Stomach (tissue), 4 donors: ENCODE measurements around the gene PRKCA.

Source experiments
- POLR2A ChIP-seq, 4 donors: fragments of 450-650 bp; IDR thresholded peaks; one replicate each; pipeline ENCODE4 v1.6.1; 2016; ENCODE audit warnings: antibody characterized with exemption in 4 of 4, control low read depth in 2 of 4, mild to moderate bottlenecking in 1 of 4, moderate library complexity in 1 of 4
- POLR2AphosphoS5 ChIP-seq, 3 donors: sonication (generic); formaldehyde crosslinking; IDR thresholded peaks; one replicate each; pipeline ENCODE4 v1.6.1; 2016; ENCODE audit warnings: antibody characterized with exemption in 3 of 3
- TF ChIP-seq, protein P1 (sequence below), 7 experiments: fragments of 450-650 bp in 4 of 7; fragments of 200-600 bp in 3 of 7; sonication (generic) in 3 of 7; IDR thresholded peaks; one replicate each; pipeline ENCODE4 v1.5.1; 2016 to 2019; ENCODE audit warnings: antibody characterized with exemption in 7 of 7, control low read depth in 2 of 7, mild to moderate bottlenecking in 1 of 7

DNA sequence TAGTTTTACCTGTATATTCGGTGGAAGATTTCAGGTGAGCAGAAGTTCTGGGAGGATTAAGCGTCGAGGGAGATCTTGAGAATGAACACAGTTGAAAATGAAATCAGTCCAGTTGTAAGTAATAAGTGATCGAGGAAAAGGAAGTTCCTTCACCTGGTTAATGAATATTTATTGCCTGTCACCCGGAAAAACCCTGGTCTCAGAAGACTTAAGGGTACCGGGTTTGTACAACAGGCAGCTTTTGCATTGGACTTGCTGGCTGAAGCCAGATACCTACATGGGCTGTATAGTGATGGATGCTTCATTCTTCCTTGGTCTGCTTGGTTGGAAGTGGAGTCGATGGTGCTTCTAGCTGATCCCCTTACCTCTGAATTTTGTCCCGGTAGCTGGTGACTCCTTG is 72.7 kb downstream of the PRKCA start:
- TF ChIP-seq, protein P1, sequence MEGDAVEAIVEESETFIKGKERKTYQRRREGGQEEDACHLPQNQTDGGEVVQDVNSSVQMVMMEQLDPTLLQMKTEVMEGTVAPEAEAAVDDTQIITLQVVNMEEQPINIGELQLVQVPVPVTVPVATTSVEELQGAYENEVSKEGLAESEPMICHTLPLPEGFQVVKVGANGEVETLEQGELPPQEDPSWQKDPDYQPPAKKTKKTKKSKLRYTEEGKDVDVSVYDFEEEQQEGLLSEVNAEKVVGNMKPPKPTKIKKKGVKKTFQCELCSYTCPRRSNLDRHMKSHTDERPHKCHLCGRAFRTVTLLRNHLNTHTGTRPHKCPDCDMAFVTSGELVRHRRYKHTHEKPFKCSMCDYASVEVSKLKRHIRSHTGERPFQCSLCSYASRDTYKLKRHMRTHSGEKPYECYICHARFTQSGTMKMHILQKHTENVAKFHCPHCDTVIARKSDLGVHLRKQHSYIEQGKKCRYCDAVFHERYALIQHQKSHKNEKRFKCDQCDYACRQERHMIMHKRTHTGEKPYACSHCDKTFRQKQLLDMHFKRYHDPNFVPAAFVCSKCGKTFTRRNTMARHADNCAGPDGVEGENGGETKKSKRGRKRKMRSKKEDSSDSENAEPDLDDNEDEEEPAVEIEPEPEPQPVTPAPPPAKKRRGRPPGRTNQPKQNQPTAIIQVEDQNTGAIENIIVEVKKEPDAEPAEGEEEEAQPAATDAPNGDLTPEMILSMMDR (IDR thresholded peaks at IDR 0.05) = no peak
- TF ChIP-seq POLR2AphosphoS5 (IDR thresholded peaks at IDR 0.05) = no peak
- TF ChIP-seq POLR2A (IDR thresholded peaks at IDR 0.05) = no peak
